K562 (cell line): Measurements from ENCODE around the gene DYRK1A. TPM values are rescaled to one million over a fixed set of nuclear protein-coding genes. Genes with fewer than 3 reads are reported as not detected.

ENCODE experiments used
- ATF6 ChIP-seq: sonication (generic); formaldehyde crosslinking; IDR thresholded peaks from 2 replicates; pipeline ENCODE4 v1.4.0; 2020; ENCODE audit warnings: mild to moderate bottlenecking, missing genetic modification reagents
- EP300 ChIP-seq: IDR thresholded peaks from 2 replicates; pipeline ENCODE4 v1.6.1; 2012; ENCODE audit warnings: low read length, improper control_type of control experiment
- NFRKB ChIP-seq: fragments of 450-650 bp; IDR thresholded peaks from 2 replicates; pipeline ENCODE4 v1.6.1; 2016; ENCODE audit warnings: low read depth
- PREB ChIP-seq: sonication (generic); formaldehyde crosslinking; IDR thresholded peaks from 2 replicates; pipeline ENCODE4 v1.8.1; 2023; ENCODE audit warnings: mild to moderate bottlenecking, missing genetic modification reagents
- RNF2 ChIP-seq: sonication (generic); IDR thresholded peaks from 2 replicates; pipeline ENCODE4 v1.6.1; 2016
- polyA plus RNA-seq, 8 experiments: library from polyadenylated mRNA; depleted of rRNA in 4 of 8; stranded (reverse) in 5 of 8; unstranded in 3 of 8; fragments of >200 nt; fragmentation: Nextera tagmentation in 2 of 8; fragmentation: Illumina TruSeq in 1 of 8; extraction: Ambion mirVana in 2 of 8; extraction: Trizol in 1 of 8; gene quantifications; 2 replicates each; pipeline versions ENCODE4 v1.2.1 to v1.2.3, GENCODE V29; 2011 to 2014; ENCODE audit warnings: inconsistent platforms in 1 of 8, missing spikeins in 1 of 8
- total RNA-seq, 7 experiments: library from RNA; depleted of rRNA in 6 of 7; stranded (reverse); fragments of >200 nt in 6 of 7; fragmentation: Illumina TruSeq in 2 of 7; extraction: Trizol in 2 of 7; gene quantifications; 2 replicates each; pipeline versions ENCODE4 v1.2.1 to v1.2.3, GENCODE V29; 2011 to 2021; ENCODE audit warnings: low replicate concordance in 1 of 7
- TF ChIP-seq, protein P1 (sequence below): fragments of 450-650 bp; IDR thresholded peaks from 2 replicates; pipeline ENCODE4 v1.6.1; 2016; ENCODE audit warnings: mild to moderate bottlenecking, moderate library complexity
- TF ChIP-seq, protein P2 (sequence below): sonication (generic); formaldehyde crosslinking; IDR thresholded peaks from 2 replicates; pipeline ENCODE4 v1.8.0; 2022; ENCODE audit warnings: missing genetic modification reagents, mild to moderate bottlenecking, moderate library complexity, borderline replicate concordance

Gene DYRK1A
- total and polyA plus RNA-seq, 9 of the 15 experiments (the other 6 are each of a cell fraction or from before 2014, with no cell fraction given) = 3.7 to 64.8 (median 42.3) TPM

DNA sequence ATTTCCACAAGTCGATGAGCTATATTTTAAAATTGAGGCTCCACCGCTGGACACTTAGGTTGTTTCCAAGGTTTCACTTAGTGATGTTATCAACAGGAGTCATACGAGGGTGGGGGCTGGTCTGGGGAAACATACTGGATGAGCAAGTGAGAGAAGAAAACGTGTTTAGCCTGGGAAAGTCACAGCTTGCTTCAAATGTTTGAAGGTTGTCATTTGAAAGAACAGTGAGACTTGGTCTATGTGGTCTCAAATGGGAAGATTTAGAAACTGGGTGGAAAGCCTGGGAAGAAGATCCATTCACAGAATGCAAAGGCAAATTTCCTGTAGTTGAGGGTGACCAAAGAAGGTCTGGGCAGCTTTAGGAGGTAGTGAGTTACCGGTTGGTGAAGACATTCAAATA, 9.9 kb upstream of the DYRK1A start (continued):
- TF ChIP-seq, protein P1, sequence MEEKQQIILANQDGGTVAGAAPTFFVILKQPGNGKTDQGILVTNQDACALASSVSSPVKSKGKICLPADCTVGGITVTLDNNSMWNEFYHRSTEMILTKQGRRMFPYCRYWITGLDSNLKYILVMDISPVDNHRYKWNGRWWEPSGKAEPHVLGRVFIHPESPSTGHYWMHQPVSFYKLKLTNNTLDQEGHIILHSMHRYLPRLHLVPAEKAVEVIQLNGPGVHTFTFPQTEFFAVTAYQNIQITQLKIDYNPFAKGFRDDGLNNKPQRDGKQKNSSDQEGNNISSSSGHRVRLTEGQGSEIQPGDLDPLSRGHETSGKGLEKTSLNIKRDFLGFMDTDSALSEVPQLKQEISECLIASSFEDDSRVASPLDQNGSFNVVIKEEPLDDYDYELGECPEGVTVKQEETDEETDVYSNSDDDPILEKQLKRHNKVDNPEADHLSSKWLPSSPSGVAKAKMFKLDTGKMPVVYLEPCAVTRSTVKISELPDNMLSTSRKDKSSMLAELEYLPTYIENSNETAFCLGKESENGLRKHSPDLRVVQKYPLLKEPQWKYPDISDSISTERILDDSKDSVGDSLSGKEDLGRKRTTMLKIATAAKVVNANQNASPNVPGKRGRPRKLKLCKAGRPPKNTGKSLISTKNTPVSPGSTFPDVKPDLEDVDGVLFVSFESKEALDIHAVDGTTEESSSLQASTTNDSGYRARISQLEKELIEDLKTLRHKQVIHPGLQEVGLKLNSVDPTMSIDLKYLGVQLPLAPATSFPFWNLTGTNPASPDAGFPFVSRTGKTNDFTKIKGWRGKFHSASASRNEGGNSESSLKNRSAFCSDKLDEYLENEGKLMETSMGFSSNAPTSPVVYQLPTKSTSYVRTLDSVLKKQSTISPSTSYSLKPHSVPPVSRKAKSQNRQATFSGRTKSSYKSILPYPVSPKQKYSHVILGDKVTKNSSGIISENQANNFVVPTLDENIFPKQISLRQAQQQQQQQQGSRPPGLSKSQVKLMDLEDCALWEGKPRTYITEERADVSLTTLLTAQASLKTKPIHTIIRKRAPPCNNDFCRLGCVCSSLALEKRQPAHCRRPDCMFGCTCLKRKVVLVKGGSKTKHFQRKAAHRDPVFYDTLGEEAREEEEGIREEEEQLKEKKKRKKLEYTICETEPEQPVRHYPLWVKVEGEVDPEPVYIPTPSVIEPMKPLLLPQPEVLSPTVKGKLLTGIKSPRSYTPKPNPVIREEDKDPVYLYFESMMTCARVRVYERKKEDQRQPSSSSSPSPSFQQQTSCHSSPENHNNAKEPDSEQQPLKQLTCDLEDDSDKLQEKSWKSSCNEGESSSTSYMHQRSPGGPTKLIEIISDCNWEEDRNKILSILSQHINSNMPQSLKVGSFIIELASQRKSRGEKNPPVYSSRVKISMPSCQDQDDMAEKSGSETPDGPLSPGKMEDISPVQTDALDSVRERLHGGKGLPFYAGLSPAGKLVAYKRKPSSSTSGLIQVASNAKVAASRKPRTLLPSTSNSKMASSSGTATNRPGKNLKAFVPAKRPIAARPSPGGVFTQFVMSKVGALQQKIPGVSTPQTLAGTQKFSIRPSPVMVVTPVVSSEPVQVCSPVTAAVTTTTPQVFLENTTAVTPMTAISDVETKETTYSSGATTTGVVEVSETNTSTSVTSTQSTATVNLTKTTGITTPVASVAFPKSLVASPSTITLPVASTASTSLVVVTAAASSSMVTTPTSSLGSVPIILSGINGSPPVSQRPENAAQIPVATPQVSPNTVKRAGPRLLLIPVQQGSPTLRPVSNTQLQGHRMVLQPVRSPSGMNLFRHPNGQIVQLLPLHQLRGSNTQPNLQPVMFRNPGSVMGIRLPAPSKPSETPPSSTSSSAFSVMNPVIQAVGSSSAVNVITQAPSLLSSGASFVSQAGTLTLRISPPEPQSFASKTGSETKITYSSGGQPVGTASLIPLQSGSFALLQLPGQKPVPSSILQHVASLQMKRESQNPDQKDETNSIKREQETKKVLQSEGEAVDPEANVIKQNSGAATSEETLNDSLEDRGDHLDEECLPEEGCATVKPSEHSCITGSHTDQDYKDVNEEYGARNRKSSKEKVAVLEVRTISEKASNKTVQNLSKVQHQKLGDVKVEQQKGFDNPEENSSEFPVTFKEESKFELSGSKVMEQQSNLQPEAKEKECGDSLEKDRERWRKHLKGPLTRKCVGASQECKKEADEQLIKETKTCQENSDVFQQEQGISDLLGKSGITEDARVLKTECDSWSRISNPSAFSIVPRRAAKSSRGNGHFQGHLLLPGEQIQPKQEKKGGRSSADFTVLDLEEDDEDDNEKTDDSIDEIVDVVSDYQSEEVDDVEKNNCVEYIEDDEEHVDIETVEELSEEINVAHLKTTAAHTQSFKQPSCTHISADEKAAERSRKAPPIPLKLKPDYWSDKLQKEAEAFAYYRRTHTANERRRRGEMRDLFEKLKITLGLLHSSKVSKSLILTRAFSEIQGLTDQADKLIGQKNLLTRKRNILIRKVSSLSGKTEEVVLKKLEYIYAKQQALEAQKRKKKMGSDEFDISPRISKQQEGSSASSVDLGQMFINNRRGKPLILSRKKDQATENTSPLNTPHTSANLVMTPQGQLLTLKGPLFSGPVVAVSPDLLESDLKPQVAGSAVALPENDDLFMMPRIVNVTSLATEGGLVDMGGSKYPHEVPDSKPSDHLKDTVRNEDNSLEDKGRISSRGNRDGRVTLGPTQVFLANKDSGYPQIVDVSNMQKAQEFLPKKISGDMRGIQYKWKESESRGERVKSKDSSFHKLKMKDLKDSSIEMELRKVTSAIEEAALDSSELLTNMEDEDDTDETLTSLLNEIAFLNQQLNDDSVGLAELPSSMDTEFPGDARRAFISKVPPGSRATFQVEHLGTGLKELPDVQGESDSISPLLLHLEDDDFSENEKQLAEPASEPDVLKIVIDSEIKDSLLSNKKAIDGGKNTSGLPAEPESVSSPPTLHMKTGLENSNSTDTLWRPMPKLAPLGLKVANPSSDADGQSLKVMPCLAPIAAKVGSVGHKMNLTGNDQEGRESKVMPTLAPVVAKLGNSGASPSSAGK = peak; percentile 100
- TF ChIP-seq ATF6 (CRISPR knock-in tag) (peak; percentile 59; the same call in 1 of the 2 replicates), NFRKB (peak; percentile 41; the same call in 1 of the 2 replicates), EP300 (0 out of 2 replicates have a peak, but pooled peaks have one; percentile 2), PREB (CRISPR knock-in tag) (peak; percentile 85; the same call in 1 of the 2 replicates), RNF2 (no peak)
- TF ChIP-seq, protein P2, sequence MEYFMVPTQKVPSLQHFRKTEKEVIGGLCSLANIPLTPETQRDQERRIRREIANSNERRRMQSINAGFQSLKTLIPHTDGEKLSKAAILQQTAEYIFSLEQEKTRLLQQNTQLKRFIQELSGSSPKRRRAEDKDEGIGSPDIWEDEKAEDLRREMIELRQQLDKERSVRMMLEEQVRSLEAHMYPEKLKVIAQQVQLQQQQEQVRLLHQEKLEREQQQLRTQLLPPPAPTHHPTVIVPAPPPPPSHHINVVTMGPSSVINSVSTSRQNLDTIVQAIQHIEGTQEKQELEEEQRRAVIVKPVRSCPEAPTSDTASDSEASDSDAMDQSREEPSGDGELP (CRISPR knock-in tag) = 0 out of 2 replicates have a peak, but pooled peaks have one; percentile 13
